HCT116 (cell line): Measurements from ENCODE around the gene LRBA. TPM values are rescaled to one million over a fixed set of nuclear protein-coding genes. Genes with fewer than 3 reads are reported as not detected.

Source experiments
- ATAC-seq: fragments of 200-7000 bp; cut with Tn5 transposase; 2 replicates; pipeline ENCODE4 v1.9.1; 2020; ENCODE audit warnings: mild to moderate bottlenecking, moderate library complexity
- BruUV-seq: library from RNA; stranded (reverse); fragments of 400-500 nt; replicated peaks from 2 replicates; lab custom pipeline; 2021; lab: Mats Ljungman, UMichigan
- CTCF ChIA-PET: fragments of 300-600 bp; sonication (Branson Sonifier 250); formaldehyde crosslinking; loops from one replicate; lab custom pipeline; 2021; ENCODE audit warnings: antibody characterized with exemption; lab: Charles Lee
- POLR2A ChIA-PET: fragments of 300-600, 350-600 bp; sonication (Branson Sonifier 250); formaldehyde crosslinking; loops from one replicate; lab custom pipeline; 2021; ENCODE audit warnings: antibody characterized with exemption; lab: Charles Lee
- RAD21 ChIA-PET, 2 experiments: fragments of 300-600 bp; sonication (Branson Sonifier 250); formaldehyde crosslinking; loops; one replicate each; lab custom pipeline; 2023; ENCODE audit warnings: low total read pairs in 2 of 2; ENCODE audit not compliant: uncharacterized antibody in 2 of 2, unreplicated experiment in 2 of 2, low non-redundant PET in 1 of 2; lab: Charles Lee
- DNase-seq: peaks from one replicate; pipeline ENCODE4 v3.0.0-alpha.2; 2010; ENCODE audit warnings: low read depth, low spot score
- H2AFZ ChIP-seq: fragments of 200-600 bp; shearing (Covaris generic), sonication (generic); 2 replicates; pipeline ENCODE4 v1.6.1; 2017; ENCODE audit warnings: low read depth, mixed run types, mixed read lengths, antibody characterized with exemption, low read length; ENCODE audit not compliant: poor library complexity, severe bottlenecking
- H3K27ac ChIP-seq: 2 replicates; pipeline ENCODE4 v1.5.1; 2012; ENCODE audit warnings: low read depth, low read length
- H3K27me3 ChIP-seq: fragments of 200-600 bp; sonication (generic); 2 replicates; pipeline ENCODE4 v1.6.1; 2016; ENCODE audit warnings: mixed run types, low read length, mixed read lengths; ENCODE audit not compliant: insufficient read depth
- H3K36me3 ChIP-seq, 2 experiments: fragments of 200-500 bp in 1 of 2; fragments of 200-600 bp in 1 of 2; sonication (Bioruptor generic) in 1 of 2; sonication (generic) in 1 of 2; 2 replicates each; pipeline versions ENCODE4 v1.5.1 to v1.6.1; 2014 to 2016; ENCODE audit warnings: low read length in 2 of 2, inconsistent platforms in 1 of 2, mixed read lengths in 1 of 2, mixed run types in 1 of 2; ENCODE audit not compliant: insufficient read depth in 2 of 2, control insufficient read depth in 1 of 2
- H3K4me1 ChIP-seq, 2 experiments: fragments of 200-600 bp in 1 of 2; sonication (generic) in 1 of 2; 2 replicates each; pipeline versions ENCODE4 v1.5.1 to v1.6.1; 2012 to 2017; ENCODE audit warnings: low read length in 2 of 2, inconsistent platforms in 1 of 2, mild to moderate bottlenecking in 1 of 2, mixed read lengths in 1 of 2, mixed run types in 1 of 2, moderate library complexity in 1 of 2; ENCODE audit not compliant: insufficient read depth in 2 of 2, control insufficient read depth in 1 of 2
- H3K4me2 ChIP-seq: fragments of 200-600 bp; sonication (generic); 2 replicates; pipeline ENCODE4 v1.6.1; 2017; ENCODE audit warnings: mixed run types, low read length, mixed read lengths
- H3K4me3 ChIP-seq, 2 experiments: fragments of 200-600 bp in 1 of 2; sonication (generic) in 1 of 2; replicated peaks in 1 of 2; 2 replicates each; pipeline ENCODE4 v1.5.1; 2011 to 2016; ENCODE audit warnings: low read length in 2 of 2, control low read depth in 1 of 2, low read depth in 1 of 2, mild to moderate bottlenecking in 1 of 2, mixed read lengths in 1 of 2, mixed run types in 1 of 2
- H3K79me2 ChIP-seq: fragments of 200-600 bp; sonication (generic); 2 replicates; pipeline ENCODE4 v1.6.1; 2017; ENCODE audit warnings: mild to moderate bottlenecking, mixed run types, low read length, moderate library complexity, mixed read lengths; ENCODE audit not compliant: insufficient read depth
- H3K9ac ChIP-seq: fragments of 200-600 bp; sonication (generic); 2 replicates; pipeline ENCODE4 v1.6.1; 2016; ENCODE audit warnings: low read length, mixed read lengths
- H3K9me2 ChIP-seq: fragments of 200-600 bp; sonication (generic), shearing (Covaris generic); 2 replicates; pipeline ENCODE4 v1.6.1; 2017; ENCODE audit warnings: mixed run types, mild to moderate bottlenecking, moderate library complexity; ENCODE audit not compliant: insufficient read depth
- H3K9me3 ChIP-seq, 2 experiments: fragments of 200-500 bp in 1 of 2; fragments of 200-600 bp in 1 of 2; sonication (Bioruptor generic) in 1 of 2; sonication (generic) in 1 of 2; 2 replicates each; pipeline ENCODE4 v1.6.1; 2014 to 2017; ENCODE audit warnings: low read length in 2 of 2, mixed read lengths in 2 of 2, inconsistent platforms in 1 of 2, low read depth in 1 of 2, mild to moderate bottlenecking in 1 of 2, mixed run types in 1 of 2, moderate library complexity in 1 of 2; ENCODE audit not compliant: control insufficient read depth in 1 of 2, insufficient read depth in 1 of 2
- H4K20me1 ChIP-seq: fragments of 200-600 bp; sonication (generic), shearing (Covaris generic); 2 replicates; pipeline ENCODE4 v1.6.1; 2017; ENCODE audit warnings: mixed run types, mild to moderate bottlenecking, moderate library complexity; ENCODE audit not compliant: insufficient read depth
- CEBPB ChIP-seq: IDR thresholded peaks from 2 replicates; pipeline ENCODE4 v1.6.1; 2012; ENCODE audit warnings: low read depth
- EGR1 ChIP-seq: IDR thresholded peaks from 2 replicates; pipeline ENCODE4 v1.6.1; 2012; ENCODE audit warnings: low read depth
- EZH2 ChIP-seq: fragments of 200-600 bp; sonication (generic); IDR thresholded peaks from 2 replicates; pipeline ENCODE4 v1.6.1; 2017; ENCODE audit warnings: antibody characterized with exemption, mixed run types
- FOSL1 ChIP-seq: IDR thresholded peaks from 2 replicates; pipeline ENCODE4 v1.6.1; 2012; ENCODE audit warnings: low read depth
- MAX ChIP-seq: IDR thresholded peaks from 2 replicates; pipeline ENCODE4 v1.6.1; 2012
- POLR2A ChIP-seq: IDR thresholded peaks from 2 replicates; pipeline ENCODE4 v1.7.0; 2011; ENCODE audit warnings: borderline replicate concordance; ENCODE audit not compliant: insufficient read depth, insufficient read length; ENCODE audit errors: extremely low read depth
- RAD21 ChIP-seq: IDR thresholded peaks from 2 replicates; pipeline ENCODE4 v1.6.1; 2012; ENCODE audit warnings: low read depth, mild to moderate bottlenecking
- REST ChIP-seq: IDR thresholded peaks from 2 replicates; pipeline ENCODE4 v1.6.1; 2012; ENCODE audit warnings: low read depth
- SRF ChIP-seq: IDR thresholded peaks from 2 replicates; pipeline ENCODE4 v1.6.1; 2012; ENCODE audit warnings: low read depth
- YY1 ChIP-seq: IDR thresholded peaks from 2 replicates; pipeline ENCODE4 v1.6.1; 2011; ENCODE audit warnings: low read length, low read depth, moderate library complexity, mild to moderate bottlenecking; ENCODE audit not compliant: insufficient replicate concordance; ENCODE audit errors: extremely low read depth
- ZBTB33 ChIP-seq: IDR thresholded peaks from 2 replicates; pipeline ENCODE4 v1.6.1; 2011; ENCODE audit warnings: mild to moderate bottlenecking, low read length, moderate library complexity; ENCODE audit not compliant: insufficient replicate concordance; ENCODE audit errors: extremely low read depth
- ZFX ChIP-seq: fragments of 450-650 bp; IDR thresholded peaks from 2 replicates; pipeline ENCODE4 v1.6.1; 2017
- intact Hi-C: fragments of 100-400 bp; cut with micrococcal nuclease; formaldehyde crosslinking; loops from 2 replicates; pipeline ENCODE4 v1.10.0; 2022
- total RNA-seq: library from RNA; stranded (reverse); gene quantifications from one replicate; pipeline ENCODE4 v1.2.1, GENCODE V29; 2021; ENCODE audit not compliant: unreplicated experiment

Gene LRBA
- total RNA-seq, 1 experiment from 2014 or later = 79.8 TPM

GRCh38 chr4:150322646-150323045 is 692.4 kb downstream of the LRBA start:
- no peak overlapping the region for H3K27ac ChIP-seq
- intact Hi-C loops = no loop called here
- no peaks in the 10 kb centered on the region for H3K79me2 ChIP-seq
- no peak for DNase-seq
- no peaks in the 10 kb centered on the region for H3K9me3 ChIP-seq
- no TSS peak for BruUV-seq
- no peaks in the 10 kb centered on the region for H3K36me3 ChIP-seq
- H3K27me3 ChIP-seq = no peaks in the 10 kb centered on the region
- RAD21 ChIA-PET = no interaction called here
- H3K9me2 ChIP-seq = no peaks in the 10 kb centered on the region
- TF ChIP-seq YY1 (no peak), SRF (no peak), ZFX (no peak), MAX (no peak), CEBPB (no peak), EZH2 (no peak), REST (no peak), ZBTB33 (no peak), POLR2A (no peak), RAD21 (no peak), EGR1 (no peak), FOSL1 (no peak)
- TF ChIP-seq, all 23 proteins: peak for 0
- Histone ChIP-seq H3K4me1 (no peaks in the 10 kb centered on the region), H3K9ac (no peak overlapping the region), H3K4me3 (no peak overlapping the region), H4K20me1 (no peaks in the 10 kb centered on the region), H3K4me2 (no peak overlapping the region), H2AFZ (no peak overlapping the region)
- ChIA-PET POLR2A (interaction anchor here (0.7 kb wide), 1 partner anchor 160 kb away, joined by 3 read pairs; no protein-coding TSS in a partner anchor), CTCF (no interaction called here)
- ATAC-seq = no peak
